ENCODE results near the gene SOS1.
"Not testable (repeated sequence)": the region's sequence is repeated elsewhere in the genome, so short reads cannot be mapped to it uniquely, and the experiment has no call there.

The SOS1 gene

GRCh38 chr2:39120771-39121522 lies at the start of gene SOS1:
SOS1 (minus strand) TSS chr2:39121051; CDS start chr2:39120422, 629 bp downstream.
- peak; percentile 64 for DNase-seq (ENCODE audit: low read depth)

GRCh38 chr2:39164089-39164488 lies 43.2 kb upstream of the SOS1 start:
- DNase-seq (ENCODE audit: low read depth): no peak

- no peak for DNase-seq (ENCODE audit: low read depth)
These were observed 40.1 kb upstream of the SOS1 start for GRCh38 chr2:39160982-39161381.

- no peak for DNase-seq (ENCODE audit: low read depth)
These were observed 38.4 kb upstream of the SOS1 start for GRCh38 chr2:39159283-39159682.

- no peak for DNase-seq (ENCODE audit: low read depth)
These were observed 37.5 kb upstream of the SOS1 start for GRCh38 chr2:39158351-39158750.

- no peak for DNase-seq (ENCODE audit: low read depth)
These were observed 36.0 kb upstream of the SOS1 start for GRCh38 chr2:39156846-39157245.

- peak; percentile 23 for DNase-seq (ENCODE audit: low read depth)
These were observed 35.3 kb upstream of the SOS1 start for GRCh38 chr2:39156107-39156506.

- not testable (repeated sequence) for DNase-seq (ENCODE audit: low read depth)
These were observed 34.7 kb upstream of the SOS1 start for GRCh38 chr2:39155573-39155972.

GRCh38 chr2:39154944-39155343 lies 34.1 kb upstream of the SOS1 start:
- no peak for DNase-seq (ENCODE audit: low read depth)

GRCh38 chr2:39153312-39153711 lies 32.5 kb upstream of the SOS1 start:
- DNase-seq (ENCODE audit: low read depth): no peak

- no peak for DNase-seq (ENCODE audit: low read depth)
These were observed 31.7 kb upstream of the SOS1 start for GRCh38 chr2:39152504-39152903.

- no peak for DNase-seq (ENCODE audit: low read depth)
These were observed 30.1 kb upstream of the SOS1 start for GRCh38 chr2:39150890-39151497.

- no peak for DNase-seq (ENCODE audit: low read depth)
These were observed 29.3 kb upstream of the SOS1 start for GRCh38 chr2:39150102-39150562.

- DNase-seq (ENCODE audit: low read depth): no peak
These were observed 25.8 kb upstream of the SOS1 start for GRCh38 chr2:39146630-39147029.

- no peak for DNase-seq (ENCODE audit: low read depth)
These were observed 25.1 kb upstream of the SOS1 start for GRCh38 chr2:39145906-39146421.

GRCh38 chr2:39144416-39144815 lies 23.6 kb upstream of the SOS1 start:
- DNase-seq (ENCODE audit: low read depth): no peak

GRCh38 chr2:39142904-39143605 lies 22.2 kb upstream of the SOS1 start:
- DNase-seq (ENCODE audit: low read depth): no peak

GRCh38 chr2:39141334-39142271 lies 20.8 kb upstream of the SOS1 start:
- no peak for DNase-seq (ENCODE audit: low read depth)

- DNase-seq (ENCODE audit: low read depth): not testable (repeated sequence)
These were observed 20.1 kb upstream of the SOS1 start for GRCh38 chr2:39140948-39141333.

- no peak for DNase-seq (ENCODE audit: low read depth)
These were observed 19.5 kb upstream of the SOS1 start for GRCh38 chr2:39140322-39140847.

GRCh38 chr2:39139511-39140237 lies 18.8 kb upstream of the SOS1 start:
- no peak for DNase-seq (ENCODE audit: low read depth)
